ENCODE results near the gene SYCN. TPM values are rescaled to one million over a fixed set of nuclear protein-coding genes. Genes with fewer than 3 reads are reported as not detected.

SYCN gene
- total RNA-seq, 1 donor from 2014 or later: not detected

DNA sequence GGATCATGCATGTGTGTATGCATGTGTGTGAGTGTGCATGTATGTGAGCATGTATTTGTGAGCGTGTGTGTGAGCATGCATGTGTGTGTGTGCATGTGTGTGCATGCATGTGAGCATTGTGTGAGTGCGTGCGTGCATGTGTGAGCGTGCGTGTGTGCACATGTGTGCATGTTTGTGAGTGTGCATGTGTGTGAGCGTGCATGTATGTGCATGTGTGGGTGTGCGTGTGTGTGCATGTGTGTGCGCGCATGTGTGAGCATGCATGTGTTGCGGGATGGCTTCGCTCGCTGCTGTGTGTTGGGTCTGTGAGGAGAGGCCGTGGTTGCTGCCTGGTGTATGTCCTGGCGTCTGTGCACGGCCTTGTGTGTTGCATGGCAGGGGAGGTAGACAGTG, 46.1 kb downstream of the SYCN start:
- Mint-ChIP-seq H3K4me1 (ENCODE audit: unreplicated experiment) (peaks cover 60% of the 10 kb centered on the region), H3K27ac (peak overlapping the region; percentile 30), H3K27me3 (no peaks in the 10 kb centered on the region), H3K9me3 (peaks cover 5% of the 10 kb centered on the region), H3K4me3 (peak overlapping the region; percentile 30), H3K36me3 (peaks cover 7% of the 10 kb centered on the region)
- DNase-seq (ENCODE audit: extremely low spot score, unreplicated experiment): no peak
- TF ChIP-seq, protein P1, sequence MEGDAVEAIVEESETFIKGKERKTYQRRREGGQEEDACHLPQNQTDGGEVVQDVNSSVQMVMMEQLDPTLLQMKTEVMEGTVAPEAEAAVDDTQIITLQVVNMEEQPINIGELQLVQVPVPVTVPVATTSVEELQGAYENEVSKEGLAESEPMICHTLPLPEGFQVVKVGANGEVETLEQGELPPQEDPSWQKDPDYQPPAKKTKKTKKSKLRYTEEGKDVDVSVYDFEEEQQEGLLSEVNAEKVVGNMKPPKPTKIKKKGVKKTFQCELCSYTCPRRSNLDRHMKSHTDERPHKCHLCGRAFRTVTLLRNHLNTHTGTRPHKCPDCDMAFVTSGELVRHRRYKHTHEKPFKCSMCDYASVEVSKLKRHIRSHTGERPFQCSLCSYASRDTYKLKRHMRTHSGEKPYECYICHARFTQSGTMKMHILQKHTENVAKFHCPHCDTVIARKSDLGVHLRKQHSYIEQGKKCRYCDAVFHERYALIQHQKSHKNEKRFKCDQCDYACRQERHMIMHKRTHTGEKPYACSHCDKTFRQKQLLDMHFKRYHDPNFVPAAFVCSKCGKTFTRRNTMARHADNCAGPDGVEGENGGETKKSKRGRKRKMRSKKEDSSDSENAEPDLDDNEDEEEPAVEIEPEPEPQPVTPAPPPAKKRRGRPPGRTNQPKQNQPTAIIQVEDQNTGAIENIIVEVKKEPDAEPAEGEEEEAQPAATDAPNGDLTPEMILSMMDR (conservative IDR thresholded peaks at IDR 0.05): no peak

DNA sequence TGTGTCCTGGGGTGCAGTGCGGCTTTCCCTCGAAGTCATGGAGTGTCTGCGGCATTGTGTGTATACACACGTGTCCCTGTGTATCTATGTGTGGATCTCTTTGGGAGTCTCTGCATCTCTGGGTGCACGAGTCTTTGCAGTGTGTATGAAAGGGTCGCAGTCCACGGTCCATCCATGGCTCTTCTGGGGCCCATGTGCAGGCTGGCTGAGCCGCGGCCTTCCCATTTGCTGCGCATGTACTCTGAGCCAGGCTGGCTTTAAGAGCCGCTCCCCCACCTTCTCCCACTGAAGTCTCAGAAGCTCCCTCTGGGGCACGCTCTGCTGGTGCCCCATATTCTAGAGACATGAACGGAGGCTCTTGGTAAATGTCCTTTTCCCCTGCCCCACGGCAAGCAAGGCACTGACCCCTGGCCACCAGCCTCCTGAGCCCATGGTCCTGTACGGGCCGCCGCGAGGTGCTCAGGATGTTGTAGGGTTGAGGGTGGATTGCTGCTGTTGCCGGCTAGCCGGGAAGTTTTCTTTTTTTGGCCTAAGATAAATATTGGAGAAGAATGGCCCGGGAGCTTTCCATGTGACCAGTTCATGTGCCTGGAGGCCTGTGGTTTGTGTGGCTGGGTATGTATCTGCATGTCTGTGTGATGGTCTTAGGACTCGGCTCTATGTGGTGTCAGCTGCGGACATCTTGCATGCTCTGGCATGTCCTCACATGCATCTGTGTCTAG, 46.6 kb downstream of the SYCN start:
- DNase-seq (ENCODE audit: extremely low spot score, unreplicated experiment): no peak
- H3K4me3 Mint-ChIP-seq: peak overlapping the region; percentile 30
- H3K27ac Mint-ChIP-seq: peak overlapping the region; percentile 88

DNA sequence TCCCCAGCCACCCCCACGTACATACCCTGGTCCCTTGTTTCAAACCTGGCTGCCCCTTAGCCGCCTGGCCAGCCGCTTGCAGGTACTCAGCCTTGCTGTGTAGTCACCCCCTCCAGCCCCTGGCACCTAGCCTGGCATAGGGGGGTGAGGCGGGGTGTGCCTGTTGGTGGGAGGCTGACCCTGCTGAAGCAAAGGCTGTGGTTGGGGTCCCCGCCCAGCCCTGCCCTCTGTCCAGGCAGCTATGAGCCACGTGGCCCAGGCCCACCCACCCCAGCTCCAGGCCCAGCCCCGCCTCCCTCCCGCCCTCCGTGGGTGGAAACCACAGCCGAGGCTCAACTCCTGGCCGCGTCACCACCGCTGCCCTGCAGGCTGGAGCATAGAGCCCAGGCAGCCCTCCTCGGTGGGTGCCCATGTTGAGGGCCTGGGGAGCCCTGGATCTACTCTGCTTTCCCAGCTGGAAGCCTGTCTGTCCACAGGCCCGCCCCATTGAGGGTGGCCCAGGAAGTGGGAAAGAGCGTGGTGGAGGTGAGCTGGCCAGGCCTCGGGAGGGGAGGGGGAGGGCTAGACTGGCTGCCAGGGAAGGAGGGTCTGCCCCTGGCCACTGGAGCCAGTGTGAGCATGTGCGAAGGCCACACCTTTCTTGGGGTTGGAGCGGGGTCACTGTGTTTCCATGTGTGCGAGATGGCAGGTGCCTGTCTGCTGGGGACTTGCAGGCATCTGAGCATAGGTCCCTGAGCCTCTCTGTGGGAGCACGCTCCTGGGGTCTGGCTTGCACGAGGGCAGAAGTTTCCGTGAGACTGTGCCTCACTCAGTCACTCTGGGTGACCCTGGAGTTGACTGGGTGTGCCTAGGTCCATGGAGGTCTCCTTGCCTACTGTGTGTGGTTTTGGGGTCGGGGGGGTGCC, 47.5 kb downstream of the SYCN start:
- no peaks in the 10 kb centered on the region for H3K27me3 Mint-ChIP-seq
- peaks cover 5% of the 10 kb centered on the region for H3K9me3 Mint-ChIP-seq
- H3K36me3 Mint-ChIP-seq: peaks cover 12% of the 10 kb centered on the region
- peak overlapping the region; percentile 30 for H3K4me3 Mint-ChIP-seq
- peak overlapping the region; percentile 88 for H3K27ac Mint-ChIP-seq
- DNase-seq (ENCODE audit: extremely low spot score, unreplicated experiment): no peak
- TF ChIP-seq, protein P1 (conservative IDR thresholded peaks at IDR 0.05): no peak
- H3K4me1 Mint-ChIP-seq (ENCODE audit: unreplicated experiment): peaks cover 60% of the 10 kb centered on the region

More for the DNA sequence above, 46.6 kb downstream of the SYCN start:
- Mint-ChIP-seq H3K9me3 (peaks cover 5% of the 10 kb centered on the region), H3K36me3 (peaks cover 8% of the 10 kb centered on the region), H3K27me3 (no peaks in the 10 kb centered on the region), H3K4me1 (ENCODE audit: unreplicated experiment) (peaks cover 58% of the 10 kb centered on the region)
- TF ChIP-seq, protein P1 (conservative IDR thresholded peaks at IDR 0.05): no peak

DNA sequence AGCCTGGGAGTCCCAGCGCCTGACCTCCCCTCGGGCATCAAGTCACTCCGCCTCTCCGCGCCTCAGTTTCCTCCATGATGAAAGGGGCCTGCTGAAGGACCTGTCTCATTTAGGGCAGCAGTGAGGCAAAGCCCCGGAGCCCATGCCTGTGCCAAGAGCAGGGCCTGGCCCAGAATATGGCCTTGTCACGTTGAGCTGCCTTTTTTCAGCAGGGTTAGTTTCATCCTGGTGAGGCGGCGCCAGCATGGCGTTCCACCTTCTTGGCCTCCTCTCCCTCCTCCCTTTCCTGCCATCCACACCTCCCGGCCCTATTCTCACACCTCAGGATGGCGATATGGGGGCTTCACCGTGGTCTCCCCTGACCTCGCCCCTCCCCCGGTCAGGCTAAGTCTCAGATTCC, 48.3 kb downstream of the SYCN start:
- H3K4me1 Mint-ChIP-seq (ENCODE audit: unreplicated experiment): peaks cover 65% of the 10 kb centered on the region
- H3K9me3 Mint-ChIP-seq: peaks cover 5% of the 10 kb centered on the region
- H3K27ac Mint-ChIP-seq: peak overlapping the region; percentile 99
- no peak overlapping the region for H3K4me3 Mint-ChIP-seq
- TF ChIP-seq, protein P1 (conservative IDR thresholded peaks at IDR 0.05): no peak
- no peak for DNase-seq (ENCODE audit: extremely low spot score, unreplicated experiment)
- no peaks in the 10 kb centered on the region for H3K27me3 Mint-ChIP-seq
- peaks cover 12% of the 10 kb centered on the region for H3K36me3 Mint-ChIP-seq

DNA sequence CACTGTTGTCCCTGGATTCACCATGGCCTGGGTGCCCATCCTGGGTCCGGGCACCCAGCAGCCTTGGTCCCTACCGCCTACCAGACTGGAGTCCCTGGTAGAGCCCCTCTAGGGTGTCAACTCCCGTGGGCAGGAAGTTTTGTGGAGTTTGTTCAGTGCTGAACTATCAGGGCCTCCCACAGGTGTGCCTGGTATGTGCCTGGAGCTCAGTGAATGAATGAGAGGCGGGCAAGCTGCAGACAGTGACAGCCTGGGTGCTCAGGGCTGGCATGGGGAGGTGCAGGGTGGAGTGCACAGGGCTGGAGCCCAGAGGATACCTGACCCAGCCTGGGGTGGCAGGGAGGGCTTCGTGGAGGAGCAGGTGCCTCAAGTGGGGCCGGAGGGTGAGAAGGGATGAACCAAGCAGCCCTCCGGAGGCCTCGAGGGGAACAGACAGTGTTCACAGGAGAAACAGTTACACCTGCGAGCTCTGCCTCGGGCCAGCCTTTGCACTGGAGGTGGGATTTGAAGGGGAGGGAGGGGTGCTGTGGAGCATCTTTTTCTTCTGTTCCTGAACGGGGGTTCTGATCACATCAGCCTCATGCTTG, 48.9 kb downstream of the SYCN start:
- Mint-ChIP-seq H3K27me3 (no peaks in the 10 kb centered on the region), H3K4me1 (ENCODE audit: unreplicated experiment) (peaks cover 61% of the 10 kb centered on the region), H3K9me3 (peaks cover 5% of the 10 kb centered on the region), H3K36me3 (peaks cover 12% of the 10 kb centered on the region), H3K4me3 (peak overlapping the region; percentile 87), H3K27ac (peak overlapping the region; percentile 99)
- no peak for DNase-seq (ENCODE audit: extremely low spot score, unreplicated experiment)
- TF ChIP-seq, protein P1 (conservative IDR thresholded peaks at IDR 0.05): no peak
